Prostate gland (tissue), 2 donors: ENCODE measurements around the gene PITPNC1.

Source experiments
- POLR2A ChIP-seq: fragments of 450-650 bp; IDR thresholded peaks from one replicate; pipeline ENCODE4 v1.6.1; 2016; ENCODE audit warnings: antibody characterized with exemption, mild to moderate bottlenecking
- POLR2AphosphoS5 ChIP-seq: sonication (generic); formaldehyde crosslinking; IDR thresholded peaks from one replicate; pipeline ENCODE4 v1.6.1; 2017; ENCODE audit warnings: antibody characterized with exemption
- TF ChIP-seq, protein P1 (sequence below), 4 experiments: fragments of 200-600 bp in 2 of 4; fragments of 450-650 bp in 2 of 4; sonication (generic) in 2 of 4; IDR thresholded peaks; 1 replicate in 3 of 4; 2 replicates in 1 of 4; pipeline ENCODE4 v1.5.1; 2016 to 2019; ENCODE audit warnings: antibody characterized with exemption in 4 of 4, mild to moderate bottlenecking in 2 of 4, moderate library complexity in 2 of 4

DNA sequence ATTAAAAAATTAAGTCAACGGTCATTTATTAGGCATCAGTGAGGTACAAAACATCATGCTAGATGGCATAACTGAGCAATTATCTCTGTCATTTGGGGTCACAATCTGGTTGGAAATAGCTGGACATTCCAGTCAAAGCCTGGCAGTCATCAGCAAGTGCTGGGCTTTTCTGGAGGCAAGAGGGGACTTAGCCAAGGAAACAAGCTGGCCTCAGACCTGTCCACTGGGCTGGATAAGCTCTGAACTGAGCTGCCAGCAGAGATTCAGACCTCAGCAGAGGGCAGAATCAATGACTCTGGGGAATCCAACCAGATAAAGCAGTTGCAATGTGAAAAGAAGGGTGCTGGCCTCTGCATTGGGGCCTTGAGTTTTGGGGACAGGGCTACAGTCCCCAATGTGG is 178.8 kb downstream of the PITPNC1 start:
- TF ChIP-seq, protein P1, sequence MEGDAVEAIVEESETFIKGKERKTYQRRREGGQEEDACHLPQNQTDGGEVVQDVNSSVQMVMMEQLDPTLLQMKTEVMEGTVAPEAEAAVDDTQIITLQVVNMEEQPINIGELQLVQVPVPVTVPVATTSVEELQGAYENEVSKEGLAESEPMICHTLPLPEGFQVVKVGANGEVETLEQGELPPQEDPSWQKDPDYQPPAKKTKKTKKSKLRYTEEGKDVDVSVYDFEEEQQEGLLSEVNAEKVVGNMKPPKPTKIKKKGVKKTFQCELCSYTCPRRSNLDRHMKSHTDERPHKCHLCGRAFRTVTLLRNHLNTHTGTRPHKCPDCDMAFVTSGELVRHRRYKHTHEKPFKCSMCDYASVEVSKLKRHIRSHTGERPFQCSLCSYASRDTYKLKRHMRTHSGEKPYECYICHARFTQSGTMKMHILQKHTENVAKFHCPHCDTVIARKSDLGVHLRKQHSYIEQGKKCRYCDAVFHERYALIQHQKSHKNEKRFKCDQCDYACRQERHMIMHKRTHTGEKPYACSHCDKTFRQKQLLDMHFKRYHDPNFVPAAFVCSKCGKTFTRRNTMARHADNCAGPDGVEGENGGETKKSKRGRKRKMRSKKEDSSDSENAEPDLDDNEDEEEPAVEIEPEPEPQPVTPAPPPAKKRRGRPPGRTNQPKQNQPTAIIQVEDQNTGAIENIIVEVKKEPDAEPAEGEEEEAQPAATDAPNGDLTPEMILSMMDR (IDR thresholded peaks at IDR 0.05) = no peak
- TF ChIP-seq POLR2AphosphoS5 (no peak), POLR2A (no peak)
